GM12801 (cell line): ENCODE measurements around the gene DENND1A.

Experiments
- CTCF ChIP-seq: IDR thresholded peaks from one replicate; pipeline ENCODE4 v1.5.1; 2011; ENCODE audit warnings: control low read depth; ENCODE audit not compliant: insufficient read length; ENCODE audit errors: extremely low read depth

The DENND1A gene

GRCh38 chr9:123775289-123776284 lies 154.3 kb downstream of the DENND1A start:
- TF ChIP-seq CTCF = no peak

- TF ChIP-seq CTCF = no peak
Measured at GRCh38 chr9:123773783-123774182, 156.1 kb downstream of the DENND1A start.

DNA sequence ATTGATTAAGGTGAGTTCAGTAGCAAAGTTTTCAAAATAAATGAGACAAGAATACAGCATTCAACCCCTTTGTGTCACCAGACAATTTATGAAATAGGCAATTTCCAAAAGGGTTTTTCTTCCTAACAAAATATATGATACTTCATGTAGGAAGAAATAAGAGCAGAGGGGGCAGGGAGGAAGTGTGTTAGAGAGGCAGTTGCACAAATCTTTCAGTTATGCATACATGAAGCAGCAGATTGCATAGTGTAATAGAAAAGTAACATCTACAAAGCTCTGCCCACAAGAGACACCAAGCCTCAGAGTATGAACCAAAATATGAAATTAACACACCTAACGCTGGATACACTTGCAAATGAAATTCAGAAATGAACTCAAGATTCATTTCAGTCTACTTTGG lies 157.0 kb downstream of the DENND1A start:
- no peak for TF ChIP-seq CTCF

DNA sequence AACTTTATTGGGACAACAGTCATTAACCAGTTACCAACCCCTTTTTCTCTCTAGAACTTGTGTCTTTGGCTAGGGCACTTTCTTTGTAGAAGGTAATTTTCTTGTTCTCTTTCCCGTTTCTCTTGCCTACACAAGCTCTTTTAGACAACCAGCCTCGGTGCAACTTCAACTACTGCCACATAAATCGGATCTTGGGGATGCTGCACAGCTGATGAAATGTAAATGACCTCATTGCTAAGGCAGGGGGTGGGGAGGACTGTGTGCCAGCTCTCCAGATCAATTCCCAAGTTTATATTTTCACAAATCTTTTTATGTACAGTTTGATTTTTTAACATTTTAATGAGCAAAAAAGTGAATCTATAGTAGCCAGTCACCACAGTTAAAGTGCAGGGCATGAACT lies 157.6 kb downstream of the DENND1A start:
- TF ChIP-seq CTCF = no peak

DNA sequence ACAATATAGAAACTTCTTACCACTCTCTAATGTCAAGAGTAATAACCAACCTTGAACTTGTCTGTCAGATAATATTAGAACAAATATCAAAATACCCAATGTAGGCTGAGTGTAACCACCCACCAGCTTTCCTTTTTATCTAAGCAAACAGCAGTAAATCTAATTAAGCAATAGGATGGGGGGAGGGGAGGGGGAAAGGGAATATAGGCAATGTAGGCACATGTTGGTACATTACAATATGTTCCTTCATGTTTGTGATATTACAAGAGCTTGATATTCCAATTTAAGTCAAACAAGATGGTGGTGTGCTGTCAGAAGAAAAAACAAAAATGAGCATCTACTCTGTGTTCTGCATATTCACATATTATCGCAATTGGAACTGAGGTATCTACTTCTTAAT lies 158.2 kb downstream of the DENND1A start:
- TF ChIP-seq CTCF = no peak

DNA sequence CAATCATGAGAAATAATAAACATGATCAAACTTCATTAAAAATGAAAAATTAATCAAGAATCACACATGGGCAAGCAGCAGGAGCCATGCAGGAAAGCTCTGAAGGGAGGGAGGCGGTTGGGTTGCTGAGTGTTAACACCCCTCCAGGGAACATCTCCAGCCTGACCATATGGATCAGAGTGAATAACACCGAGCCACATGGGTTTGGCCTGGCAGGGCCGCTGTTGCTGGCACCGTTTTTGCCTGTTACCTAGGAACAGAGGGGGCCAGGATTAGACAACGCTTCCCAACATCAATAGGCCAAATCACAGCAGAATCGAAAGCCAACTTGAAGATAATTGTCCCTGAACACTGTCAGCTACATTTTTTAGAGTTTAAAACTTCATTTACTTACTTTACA lies 160.2 kb downstream of the DENND1A start:
- TF ChIP-seq CTCF = no peak

DNA sequence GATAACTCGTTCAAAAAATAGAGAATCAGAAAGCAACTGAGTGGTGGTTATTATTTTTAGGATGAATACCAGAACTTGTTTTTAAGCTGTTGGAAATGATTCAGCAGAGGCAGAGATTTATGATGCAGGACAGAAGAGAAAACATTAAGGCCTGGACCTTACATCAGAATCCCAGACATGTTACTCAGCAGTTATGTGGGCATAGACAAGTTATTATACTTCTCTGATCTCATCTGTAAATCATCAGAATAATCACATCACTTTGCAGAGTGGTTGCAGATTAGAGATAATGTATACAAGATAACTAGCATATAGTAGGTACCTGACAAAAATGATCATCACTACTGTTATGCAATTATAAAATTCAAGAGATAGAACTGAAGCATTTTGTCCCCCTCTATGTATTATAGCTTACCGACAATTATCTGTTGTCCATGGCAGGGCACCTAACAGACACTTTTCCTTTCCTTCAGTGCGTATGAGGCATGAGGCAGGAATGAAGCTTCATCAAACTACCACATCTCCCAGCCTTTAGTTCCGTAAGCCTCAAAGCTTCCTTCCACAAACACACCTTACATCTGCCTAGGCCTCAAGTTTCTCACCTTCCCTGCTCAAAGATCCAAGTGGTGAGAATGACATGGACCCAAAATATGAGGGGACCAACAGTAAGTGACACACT lies 165.9 kb downstream of the DENND1A start:
- no peak for TF ChIP-seq CTCF
